DOHH2 (cell line): ENCODE results near the gene FRY.

Experiments used
- H3F3A ChIP-seq: fragments of 200-600 bp; sonication (generic), shearing (Covaris generic); 2 replicates; pipeline ENCODE4 v1.6.0; 2016; ENCODE audit warnings: antibody characterized with exemption, mild to moderate bottlenecking; ENCODE audit not compliant: control insufficient read depth, insufficient read depth
- H3K27ac ChIP-seq: fragments of 200-600 bp; sonication (generic); 2 replicates; pipeline ENCODE4 v1.5.1; 2014; ENCODE audit warnings: low read depth, mild to moderate bottlenecking, low read length, moderate library complexity
- H3K27me3 ChIP-seq: fragments of 200-600 bp; sonication (generic); 2 replicates; pipeline ENCODE4 v1.6.1; 2014; ENCODE audit warnings: mild to moderate bottlenecking, low read length, mixed read lengths; ENCODE audit not compliant: control insufficient read depth
- H3K36me3 ChIP-seq: fragments of 200-600 bp; sonication (generic); 2 replicates; pipeline ENCODE4 v1.6.1; 2014; ENCODE audit warnings: mild to moderate bottlenecking, low read length, moderate library complexity, mixed read lengths; ENCODE audit not compliant: control insufficient read depth
- H3K4me1 ChIP-seq: fragments of 200-600 bp; sonication (generic); 2 replicates; pipeline ENCODE4 v1.6.1; 2014; ENCODE audit warnings: mild to moderate bottlenecking, low read length, mixed read lengths; ENCODE audit not compliant: control insufficient read depth
- H3K4me2 ChIP-seq: fragments of 200-600 bp; sonication (generic); 2 replicates; pipeline ENCODE4 v1.6.0; 2014; ENCODE audit warnings: mild to moderate bottlenecking, low read length, moderate library complexity
- H3K4me3 ChIP-seq: fragments of 200-600 bp; sonication (generic); 2 replicates; pipeline ENCODE4 v1.5.1; 2014; ENCODE audit warnings: mild to moderate bottlenecking, low read length, mixed read lengths
- H3K79me2 ChIP-seq: fragments of 200-600 bp; sonication (generic); 2 replicates; pipeline ENCODE4 v1.6.1; 2014; ENCODE audit warnings: mild to moderate bottlenecking, low read length, mixed read lengths; ENCODE audit not compliant: control insufficient read depth
- H3K9me2 ChIP-seq: fragments of 200-600 bp; sonication (generic); replicated peaks from 2 replicates; pipeline ENCODE4 v1.6.1; 2014; ENCODE audit warnings: mild to moderate bottlenecking, low read length, mixed read lengths; ENCODE audit not compliant: control insufficient read depth
- H3K9me3 ChIP-seq: fragments of 200-600 bp; sonication (generic); 2 replicates; pipeline ENCODE4 v1.6.1; 2014; ENCODE audit warnings: antibody characterized with exemption, low read length, mixed read lengths; ENCODE audit not compliant: control insufficient read depth, insufficient read depth
- H4K20me1 ChIP-seq: fragments of 200-600 bp; sonication (generic); 2 replicates; pipeline ENCODE4 v1.6.0; 2014; ENCODE audit warnings: low read depth, mild to moderate bottlenecking, antibody characterized with exemption, low read length, moderate library complexity; ENCODE audit not compliant: control insufficient read depth, insufficient read depth
- EZH2phosphoT487 ChIP-seq: fragments of 200-600 bp; sonication (generic); IDR thresholded peaks from 2 replicates; pipeline ENCODE4 v1.6.1; 2017; ENCODE audit warnings: borderline replicate concordance, mild to moderate bottlenecking, antibody characterized with exemption, low read length, moderate library complexity, mixed read lengths
- TF ChIP-seq, protein P1 (sequence below): fragments of 200-600 bp; sonication (generic); IDR thresholded peaks from one replicate; pipeline ENCODE4 v1.5.1; 2014; ENCODE audit warnings: antibody characterized with exemption, mild to moderate bottlenecking, low read depth, low read length; ENCODE audit not compliant: poor library complexity, severe bottlenecking

Gene FRY

DNA sequence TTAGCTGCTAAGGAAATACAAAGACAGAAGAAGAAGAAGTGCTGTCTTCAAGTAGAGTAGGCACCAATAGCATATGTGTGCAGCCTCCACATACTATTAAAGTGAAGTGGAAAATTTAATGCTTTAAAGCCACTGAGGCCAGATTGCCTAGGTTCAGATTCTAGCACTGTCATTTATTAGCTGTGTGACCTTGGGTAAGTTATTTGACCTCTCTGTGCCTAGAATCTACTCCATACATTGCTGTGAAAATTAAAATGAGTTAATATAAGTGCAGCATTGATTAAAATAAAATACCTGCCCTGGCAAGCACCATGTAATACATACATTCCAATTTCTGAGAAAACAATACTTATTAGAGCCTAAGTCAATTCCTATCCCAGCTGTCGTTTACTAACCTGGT, 110.5 kb downstream of the FRY start:
- Histone ChIP-seq H3K9me3 (no peaks in the 10 kb centered on the region), H3K4me3 (no peak overlapping the region), H3K27me3 (no peaks in the 10 kb centered on the region), H3K4me2 (no peak overlapping the region), H4K20me1 (no peaks in the 10 kb centered on the region), H3K79me2 (no peaks in the 10 kb centered on the region), H3K27ac (no peak overlapping the region), H3K4me1 (0 out of 2 replicates have a peak, but pooled peaks cover 6% of the 10 kb centered on the region), H3K9me2 (no peaks in the 10 kb centered on the region), H3K36me3 (peaks cover 15% of the 10 kb centered on the region), H3F3A (no peaks in the 10 kb centered on the region; the same call in 1 of the 2 replicates)
- no peak for TF ChIP-seq EZH2phosphoT487
- TF ChIP-seq, protein P1, sequence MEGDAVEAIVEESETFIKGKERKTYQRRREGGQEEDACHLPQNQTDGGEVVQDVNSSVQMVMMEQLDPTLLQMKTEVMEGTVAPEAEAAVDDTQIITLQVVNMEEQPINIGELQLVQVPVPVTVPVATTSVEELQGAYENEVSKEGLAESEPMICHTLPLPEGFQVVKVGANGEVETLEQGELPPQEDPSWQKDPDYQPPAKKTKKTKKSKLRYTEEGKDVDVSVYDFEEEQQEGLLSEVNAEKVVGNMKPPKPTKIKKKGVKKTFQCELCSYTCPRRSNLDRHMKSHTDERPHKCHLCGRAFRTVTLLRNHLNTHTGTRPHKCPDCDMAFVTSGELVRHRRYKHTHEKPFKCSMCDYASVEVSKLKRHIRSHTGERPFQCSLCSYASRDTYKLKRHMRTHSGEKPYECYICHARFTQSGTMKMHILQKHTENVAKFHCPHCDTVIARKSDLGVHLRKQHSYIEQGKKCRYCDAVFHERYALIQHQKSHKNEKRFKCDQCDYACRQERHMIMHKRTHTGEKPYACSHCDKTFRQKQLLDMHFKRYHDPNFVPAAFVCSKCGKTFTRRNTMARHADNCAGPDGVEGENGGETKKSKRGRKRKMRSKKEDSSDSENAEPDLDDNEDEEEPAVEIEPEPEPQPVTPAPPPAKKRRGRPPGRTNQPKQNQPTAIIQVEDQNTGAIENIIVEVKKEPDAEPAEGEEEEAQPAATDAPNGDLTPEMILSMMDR, result no peak

DNA sequence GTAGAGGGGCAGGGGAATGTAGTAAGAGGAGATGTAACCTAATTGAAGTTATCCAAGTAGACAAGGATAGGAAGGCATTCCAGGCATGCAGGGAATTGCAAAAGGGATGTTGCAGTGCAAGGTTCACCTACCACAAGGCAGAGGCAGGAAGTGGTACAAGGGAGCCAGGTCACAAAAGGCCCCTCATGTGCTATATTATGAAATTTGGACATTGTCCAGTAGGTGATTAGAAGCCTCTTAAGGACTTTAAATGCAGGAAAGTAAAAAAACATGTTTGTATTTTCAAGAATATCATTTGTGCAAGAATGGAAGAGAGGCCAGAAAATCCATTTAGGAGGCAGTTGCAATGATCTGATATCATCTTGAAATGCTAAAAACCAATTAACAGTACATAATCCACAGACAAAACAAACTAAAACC, 111.4 kb downstream of the FRY start:
- Histone ChIP-seq H3K4me2 (no peak overlapping the region), H3K4me3 (no peak overlapping the region), H3K4me1 (0 out of 2 replicates have a peak, but pooled peaks cover 6% of the 10 kb centered on the region), H3K9me2 (no peaks in the 10 kb centered on the region), H3K9me3 (no peaks in the 10 kb centered on the region), H3F3A (no peaks in the 10 kb centered on the region; the same call in 1 of the 2 replicates), H4K20me1 (no peaks in the 10 kb centered on the region), H3K79me2 (no peaks in the 10 kb centered on the region), H3K27ac (no peak overlapping the region), H3K36me3 (peaks cover 20% of the 10 kb centered on the region), H3K27me3 (no peaks in the 10 kb centered on the region)
- TF ChIP-seq EZH2phosphoT487, result no peak
- TF ChIP-seq, protein P1, result no peak

DNA sequence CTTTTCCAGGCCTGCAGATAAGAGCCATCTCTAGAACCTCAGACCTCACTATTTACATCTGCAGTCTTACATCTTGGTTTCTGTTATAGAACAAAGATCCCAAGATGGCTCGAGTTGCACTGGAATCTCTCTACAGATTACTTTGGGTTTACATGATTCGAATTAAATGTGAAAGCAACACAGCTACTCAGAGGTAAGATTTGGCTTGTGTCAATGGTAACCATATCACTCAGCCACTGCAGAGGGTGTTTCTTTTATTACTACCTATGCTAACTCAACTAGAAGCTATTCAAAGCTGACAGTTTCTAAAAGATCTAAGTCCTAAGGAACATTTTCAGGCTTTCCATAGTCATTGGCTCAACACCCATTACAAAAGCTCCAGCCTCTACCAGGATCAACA, 115.6 kb downstream of the FRY start:
- Histone ChIP-seq H3K9me2 (no peaks in the 10 kb centered on the region), H3K27ac (no peak overlapping the region), H3K4me1 (0 out of 2 replicates have a peak, but pooled peaks cover 6% of the 10 kb centered on the region), H3K4me2 (no peak overlapping the region), H3K36me3 (peaks cover 53% of the 10 kb centered on the region), H3F3A (no peaks in the 10 kb centered on the region; the same call in 1 of the 2 replicates), H4K20me1 (no peaks in the 10 kb centered on the region), H3K27me3 (no peaks in the 10 kb centered on the region), H3K4me3 (no peak overlapping the region), H3K79me2 (no peaks in the 10 kb centered on the region), H3K9me3 (no peaks in the 10 kb centered on the region)
- TF ChIP-seq, protein P1, result no peak
- TF ChIP-seq EZH2phosphoT487, result no peak

DNA sequence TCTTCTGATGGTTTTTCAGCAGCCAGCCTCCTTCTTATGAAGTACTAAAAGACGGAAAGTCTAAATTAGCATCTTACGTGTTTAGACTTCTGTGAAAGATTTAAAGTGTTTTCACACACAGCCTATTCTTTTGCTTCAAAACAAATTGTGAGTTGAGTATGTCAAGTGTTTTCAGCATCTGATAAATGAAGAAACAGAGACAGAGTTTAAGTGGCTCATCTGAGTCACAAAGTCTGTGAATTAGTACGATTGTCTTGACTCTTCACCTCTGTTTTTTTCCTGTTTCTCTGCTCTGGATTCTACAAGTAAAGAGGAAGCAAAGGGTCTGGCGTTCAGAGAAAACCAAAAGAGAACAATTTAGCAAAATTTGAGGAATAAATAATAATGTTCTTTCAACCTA, 116.4 kb downstream of the FRY start:
- H3K27ac ChIP-seq, result no peak overlapping the region
- H3K9me2 ChIP-seq, result no peaks in the 10 kb centered on the region
- TF ChIP-seq, protein P1, result no peak
- no peak for TF ChIP-seq EZH2phosphoT487
- no peaks in the 10 kb centered on the region; the same call in 1 of the 2 replicates for H3F3A ChIP-seq
- no peaks in the 10 kb centered on the region for H3K79me2 ChIP-seq
- H3K9me3 ChIP-seq, result no peaks in the 10 kb centered on the region
- no peaks in the 10 kb centered on the region for H4K20me1 ChIP-seq
- H3K27me3 ChIP-seq, result no peaks in the 10 kb centered on the region
- H3K4me1 ChIP-seq, result 0 out of 2 replicates have a peak, but pooled peaks cover 3% of the 10 kb centered on the region
- H3K4me3 ChIP-seq, result no peak overlapping the region
- peaks cover 56% of the 10 kb centered on the region for H3K36me3 ChIP-seq
- H3K4me2 ChIP-seq, result no peak overlapping the region
